GM18505 (cell line): ENCODE measurements around the gene TCF12.

Source experiments
- ATAC-seq: cut with Tn5 transposase; IDR thresholded peaks from one replicate; pipeline ENCODE4 v1.9.1; 2021; ENCODE audit not compliant: unreplicated experiment
- POLR2A ChIP-seq: IDR thresholded peaks from 4 replicates; pipeline ENCODE4 v1.6.1; 2011; ENCODE audit warnings: borderline replicate concordance; ENCODE audit not compliant: insufficient read depth, insufficient read length; ENCODE audit errors: extremely low read depth

The TCF12 gene

DNA sequence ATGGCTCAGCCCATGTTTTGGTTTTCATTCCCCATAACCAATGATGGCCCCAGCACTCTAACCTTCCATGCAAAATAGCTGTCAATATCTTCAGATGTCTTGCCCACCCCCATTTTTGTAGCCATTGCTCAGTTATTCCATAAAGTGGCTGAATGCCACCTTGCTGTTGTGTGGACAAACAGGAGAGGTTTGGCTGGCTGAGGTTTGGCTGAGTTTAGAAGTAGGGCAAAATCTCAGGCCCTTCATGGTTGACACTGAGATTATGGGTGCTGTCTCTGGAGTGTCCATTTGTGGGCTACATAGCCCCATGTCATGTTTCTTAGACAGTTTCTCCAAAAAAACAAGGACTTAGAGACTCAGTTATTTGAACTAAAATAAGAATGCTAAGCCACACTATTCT lies 96.9 kb downstream of the TCF12 start:
- no peak for TF ChIP-seq POLR2A

DNA sequence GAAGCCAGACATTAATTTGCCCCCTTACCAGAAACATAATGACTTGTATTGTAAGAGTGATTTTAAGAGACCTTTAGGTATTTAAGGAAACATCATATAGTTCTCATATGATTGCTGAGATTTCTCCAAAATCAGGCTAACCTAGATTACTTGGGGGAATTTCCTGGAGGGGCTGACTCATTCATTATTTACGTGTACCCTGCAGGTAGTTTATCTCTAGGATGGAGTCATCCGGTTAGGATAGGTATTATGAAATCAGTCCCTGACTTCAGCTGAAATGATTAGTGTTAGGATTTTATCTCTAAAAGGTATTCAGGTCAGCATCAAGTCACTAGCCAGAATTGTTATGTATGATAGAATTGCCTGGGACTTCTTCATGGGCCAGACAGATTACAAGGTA lies 97.5 kb downstream of the TCF12 start:
- no peak for ATAC-seq
- TF ChIP-seq POLR2A, result no peak

More for the DNA sequence above, 96.9 kb downstream of the TCF12 start:
- no peak for ATAC-seq

DNA sequence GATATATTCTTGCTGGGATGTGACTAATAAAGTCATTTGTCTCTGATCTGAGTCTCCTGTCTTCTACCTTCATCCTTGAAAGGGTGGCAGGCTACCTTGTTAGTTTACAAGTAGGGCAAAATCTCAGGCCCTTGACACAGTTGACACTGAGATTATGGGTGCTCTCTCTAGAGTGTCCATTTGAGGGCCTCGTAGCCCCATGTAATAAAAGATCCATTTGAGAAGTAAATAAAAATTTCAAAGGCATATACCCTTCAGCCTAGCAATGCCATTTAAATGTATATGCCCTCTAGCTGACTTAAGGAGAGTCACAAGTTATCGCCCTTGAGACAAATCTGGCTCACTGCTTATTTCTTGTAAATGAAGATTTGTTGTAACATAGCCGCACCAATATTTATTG lies 98.6 kb downstream of the TCF12 start:
- TF ChIP-seq POLR2A, result no peak
- no peak for ATAC-seq

DNA sequence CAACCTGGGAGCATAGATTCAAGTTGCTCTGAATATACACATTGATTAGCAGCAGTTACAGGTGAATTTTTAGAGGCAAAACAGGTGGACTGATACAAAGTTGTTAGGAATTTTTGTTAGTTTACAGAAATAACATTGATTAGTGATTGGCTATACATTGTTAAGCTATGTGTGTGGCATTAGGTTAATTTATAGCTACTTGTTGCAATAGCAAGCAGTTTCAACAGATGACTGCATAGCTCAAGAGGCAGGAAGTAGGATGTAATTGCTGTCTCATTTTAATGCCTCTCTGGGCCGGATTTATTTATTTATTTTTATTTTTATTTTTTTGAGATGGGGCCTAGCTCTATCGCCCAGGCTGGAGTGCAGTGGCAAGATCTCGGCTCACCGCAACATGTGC lies 99.7 kb downstream of the TCF12 start:
- ATAC-seq, result no peak
- TF ChIP-seq POLR2A, result no peak

DNA sequence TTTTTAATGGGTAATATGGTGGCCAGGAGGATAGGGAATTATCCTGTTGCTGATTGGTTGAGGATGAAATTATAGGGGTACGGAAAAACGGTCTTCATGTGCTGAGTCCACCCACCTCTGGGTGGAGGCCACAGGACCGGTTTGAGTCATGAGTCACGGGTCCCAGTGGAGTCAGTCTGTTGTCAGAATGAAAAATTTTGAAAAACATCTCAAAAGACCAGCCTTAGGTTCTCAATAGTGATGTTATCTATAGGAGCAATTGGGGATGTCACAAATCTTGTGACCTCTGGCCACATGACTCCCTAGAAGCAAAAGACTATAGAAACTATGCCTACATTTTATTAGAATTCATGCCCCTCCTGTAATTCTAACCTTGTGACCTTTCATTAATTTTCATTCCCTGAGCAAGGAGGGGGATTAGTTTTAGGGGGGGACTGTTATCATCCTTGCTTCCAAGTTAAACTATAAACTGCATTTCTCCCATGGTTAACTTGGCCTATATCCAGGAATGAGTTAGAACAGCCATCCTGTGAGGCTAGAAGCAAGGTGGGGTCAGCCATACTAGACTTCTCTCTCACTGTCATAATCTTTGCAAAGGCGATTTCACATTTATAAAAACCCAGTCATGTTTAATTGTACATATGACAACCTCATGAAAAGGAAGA lies 101.2 kb downstream of the TCF12 start:
- no peak for ATAC-seq
- no peak for TF ChIP-seq POLR2A

DNA sequence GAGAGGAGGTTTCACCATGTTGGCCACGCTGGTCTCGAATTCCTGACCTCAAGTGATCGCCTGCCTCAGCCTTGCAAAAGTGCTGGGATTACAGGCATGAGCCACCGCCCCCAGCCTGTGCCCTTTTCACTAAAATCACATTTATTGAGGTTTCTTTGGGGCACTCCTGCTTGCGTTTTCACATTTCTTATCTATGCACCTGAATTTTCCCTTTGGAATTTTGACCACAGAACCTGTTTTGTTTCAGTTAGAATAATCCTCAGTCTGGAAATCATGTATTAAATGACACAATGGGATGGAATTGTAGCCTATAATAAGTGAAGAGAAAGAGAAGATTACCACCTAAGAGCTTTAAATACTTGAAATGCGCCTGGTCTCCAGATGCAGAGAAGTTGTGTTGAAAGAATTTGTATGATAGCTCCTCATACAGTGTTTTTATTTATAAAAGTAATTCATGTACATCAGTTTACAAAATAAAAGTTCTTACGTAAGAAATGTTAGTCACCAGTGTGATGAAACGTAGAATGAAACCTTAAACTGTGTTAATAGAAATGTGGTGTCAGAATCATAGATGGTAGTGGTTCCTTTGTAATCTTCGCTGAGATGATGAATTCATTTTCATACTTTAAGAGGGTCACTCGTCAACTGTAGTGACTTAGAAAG lies 107.0 kb downstream of the TCF12 start:
- no peak for TF ChIP-seq POLR2A
- ATAC-seq, result no peak

DNA sequence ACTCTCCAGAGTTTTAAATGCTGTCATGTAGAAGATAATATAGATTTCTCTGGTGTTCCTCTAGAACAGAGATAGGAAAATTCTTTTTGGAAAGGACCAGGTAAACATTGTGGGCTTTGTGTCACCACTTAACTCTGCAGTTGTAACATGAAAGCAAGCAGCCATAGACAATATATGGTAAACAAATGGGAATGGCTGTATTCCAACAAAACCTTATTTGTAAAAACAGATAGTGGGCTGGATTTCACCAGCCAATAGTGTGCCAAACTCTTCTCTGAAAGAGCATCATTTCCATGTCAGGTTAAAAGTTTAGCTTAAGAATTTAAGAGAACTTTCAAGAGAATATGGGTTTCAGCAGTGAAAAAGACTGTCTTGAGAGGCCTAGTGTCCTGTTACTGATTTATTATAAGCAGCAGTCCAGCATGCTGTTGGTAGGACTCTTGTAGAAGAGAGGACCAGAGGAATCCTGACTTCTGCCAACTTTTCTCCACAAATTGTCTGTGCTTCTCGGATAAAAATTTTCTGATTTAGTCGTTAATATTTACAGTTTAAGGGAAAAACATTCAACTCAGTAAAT lies 107.7 kb downstream of the TCF12 start:
- no peak for ATAC-seq
- TF ChIP-seq POLR2A, result no peak

DNA sequence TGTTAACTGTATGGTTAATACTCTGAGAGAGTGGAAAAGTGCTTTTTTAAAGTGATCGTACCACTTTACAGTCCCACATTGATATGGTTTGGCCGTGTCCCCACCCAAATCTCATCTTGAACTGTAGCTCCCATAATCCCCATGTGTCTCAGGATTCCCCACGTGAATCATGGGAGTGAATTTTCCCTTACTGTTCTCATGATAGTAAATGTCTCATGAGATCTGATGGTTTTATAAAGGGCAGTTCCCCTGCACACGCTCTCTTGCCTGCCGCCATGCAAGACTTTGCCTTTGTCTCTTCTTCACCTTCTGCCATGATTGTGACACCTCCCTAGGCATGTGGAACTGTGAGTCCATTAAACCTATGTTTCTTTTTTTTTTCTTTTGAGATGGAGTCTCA lies 109.2 kb downstream of the TCF12 start:
- TF ChIP-seq POLR2A, result no peak
- ATAC-seq, result no peak

DNA sequence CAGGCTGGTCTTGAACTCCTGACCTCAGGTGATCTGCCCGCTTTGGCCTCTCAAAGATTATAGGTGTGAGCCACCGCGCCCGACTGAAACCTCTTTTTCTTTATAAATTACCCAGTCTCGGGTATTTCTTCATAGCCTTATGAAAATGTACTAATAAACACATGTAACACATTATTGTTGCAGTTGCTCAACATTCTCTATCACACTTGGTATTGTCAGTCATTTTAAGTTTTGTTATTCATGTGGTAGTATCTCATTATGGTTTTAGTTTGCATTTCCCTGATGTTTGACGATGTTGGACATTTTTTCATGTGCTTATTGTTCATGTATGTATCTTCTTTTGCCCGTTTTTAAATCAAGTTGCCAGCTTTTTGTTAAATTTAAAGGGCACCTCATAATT lies 109.7 kb downstream of the TCF12 start:
- TF ChIP-seq POLR2A, result no peak
- no peak for ATAC-seq

DNA sequence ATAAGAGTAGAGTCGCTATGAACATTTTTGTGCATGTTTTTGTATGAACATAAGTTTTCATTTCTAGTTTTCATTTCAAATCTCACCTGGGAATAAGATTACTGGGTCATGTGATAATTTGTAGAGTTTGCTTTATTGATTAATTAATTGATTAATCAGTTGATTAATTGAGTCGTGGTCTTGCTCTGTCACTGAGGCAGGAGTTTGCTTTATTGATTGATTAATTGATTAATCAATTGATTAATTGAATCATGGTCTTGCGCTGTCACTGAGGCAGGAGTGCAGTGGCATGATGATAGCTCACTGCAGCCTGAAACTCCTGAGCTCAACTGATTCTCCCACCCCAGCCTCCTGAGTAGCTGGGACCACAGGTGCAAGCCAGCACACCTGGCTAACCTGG lies 111.6 kb downstream of the TCF12 start:
- TF ChIP-seq POLR2A, result no peak
- ATAC-seq, result no peak

DNA sequence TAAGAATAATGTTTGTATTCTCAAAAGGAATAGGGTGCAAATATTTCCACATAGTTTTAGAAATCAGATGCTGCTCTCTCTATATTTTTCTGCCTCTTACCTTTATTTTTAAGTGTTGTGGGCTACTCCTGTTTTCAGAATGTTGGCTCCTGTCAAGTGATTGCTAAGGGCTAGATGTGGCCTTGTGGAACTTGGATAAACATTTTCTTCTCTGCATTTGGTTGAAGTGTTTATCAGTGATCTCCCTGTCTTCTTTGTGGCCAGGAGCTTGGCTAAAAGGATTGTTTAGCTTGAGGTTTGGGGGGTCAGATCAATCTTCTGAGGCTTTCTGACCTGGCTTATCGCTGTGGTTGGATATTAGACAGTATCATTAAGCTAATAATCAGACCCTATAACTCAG lies 112.6 kb downstream of the TCF12 start:
- ATAC-seq, result no peak
- TF ChIP-seq POLR2A, result no peak

DNA sequence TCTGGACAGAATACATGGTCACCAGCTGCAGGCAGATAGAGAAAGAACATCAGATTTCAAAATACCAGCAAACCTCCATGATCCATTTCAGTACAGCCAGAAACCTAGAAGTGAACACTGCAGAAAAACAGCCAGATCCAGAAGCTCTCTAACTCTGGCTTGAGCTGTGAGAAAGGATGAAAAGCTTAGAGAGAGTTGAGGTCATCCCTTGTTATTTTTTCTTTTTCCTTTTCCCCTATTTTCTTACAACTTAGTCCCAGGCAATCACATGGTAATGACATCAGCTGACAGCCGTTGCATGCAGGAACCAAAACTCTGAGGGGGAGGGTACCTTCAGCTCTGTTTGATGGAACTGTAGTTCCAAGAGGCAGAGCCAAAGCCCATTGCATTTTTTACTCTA lies 113.2 kb downstream of the TCF12 start:
- ATAC-seq, result no peak
- no peak for TF ChIP-seq POLR2A

DNA sequence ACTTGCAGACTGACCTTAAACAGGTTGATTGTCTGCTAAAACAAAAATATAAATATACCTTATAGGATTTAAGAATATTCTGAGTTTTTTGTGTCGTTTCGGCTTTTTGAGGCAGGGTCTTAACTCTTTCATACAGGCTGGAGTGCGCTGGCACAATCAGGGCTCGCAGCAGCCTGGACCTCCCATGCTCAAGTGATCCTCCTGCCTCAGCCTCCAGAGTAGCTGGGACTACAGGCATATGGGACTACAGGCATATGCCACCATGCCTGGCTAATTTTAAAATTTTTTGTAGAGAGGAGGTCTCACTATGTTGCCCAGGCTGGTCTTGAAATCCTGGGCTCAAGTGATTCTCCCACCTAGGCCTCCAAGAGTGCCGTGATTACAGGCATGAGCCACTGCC lies 113.9 kb downstream of the TCF12 start:
- no peak for ATAC-seq
- TF ChIP-seq POLR2A, result no peak
